Stomach (tissue), 4 donors: ENCODE measurements around the gene CD14.

Experiments
- CTCF ChIP-seq, 7 experiments: fragments of 450-650 bp in 4 of 7; fragments of 200-600 bp in 3 of 7; sonication (generic) in 3 of 7; IDR thresholded peaks; one replicate each; pipeline ENCODE4 v1.5.1; 2016 to 2019; ENCODE audit warnings: antibody characterized with exemption in 7 of 7, control low read depth in 2 of 7, mild to moderate bottlenecking in 1 of 7
- EP300 ChIP-seq: sonication (generic); formaldehyde crosslinking; IDR thresholded peaks from one replicate; pipeline ENCODE4 v1.6.1; 2017; ENCODE audit warnings: antibody characterized with exemption
- POLR2A ChIP-seq, 4 donors: fragments of 450-650 bp; IDR thresholded peaks; one replicate each; pipeline ENCODE4 v1.6.1; 2016; ENCODE audit warnings: antibody characterized with exemption in 4 of 4, control low read depth in 2 of 4, mild to moderate bottlenecking in 1 of 4, moderate library complexity in 1 of 4
- POLR2AphosphoS5 ChIP-seq, 3 donors: sonication (generic); formaldehyde crosslinking; IDR thresholded peaks; one replicate each; pipeline ENCODE4 v1.6.1; 2016; ENCODE audit warnings: antibody characterized with exemption in 3 of 3

GRCh38 chr5:140611020-140611521, 21.9 kb downstream of the CD14 start:
- TF ChIP-seq CTCF (IDR thresholded peaks at IDR 0.05) (no peak), POLR2AphosphoS5 (IDR thresholded peaks at IDR 0.05) (no peak), POLR2A (IDR thresholded peaks at IDR 0.05) (no peak), EP300 (no peak)
